Loucy (cell line): Measurements from ENCODE around the gene MAGOHB.

Source experiments
- H2AFZ ChIP-seq: fragments of 200-600 bp; sonication (generic); 2 replicates; pipeline ENCODE4 v1.6.0; 2016; ENCODE audit warnings: antibody characterized with exemption, mild to moderate bottlenecking, low read length, moderate library complexity
- H3F3A ChIP-seq: fragments of 200-600 bp; 2 replicates; pipeline ENCODE4 v1.6.0; 2016; ENCODE audit warnings: antibody characterized with exemption, low read depth, mild to moderate bottlenecking
- H3K27me3 ChIP-seq: fragments of 200-600 bp; sonication (generic); 2 replicates; pipeline ENCODE4 v1.6.1; 2014; ENCODE audit warnings: low read length, mild to moderate bottlenecking; ENCODE audit not compliant: insufficient read depth, poor library complexity, severe bottlenecking
- H3K36me3 ChIP-seq: fragments of 200-600 bp; sonication (generic); 2 replicates; pipeline ENCODE4 v1.6.1; 2016; ENCODE audit warnings: low read length; ENCODE audit not compliant: insufficient read depth
- H3K4me1 ChIP-seq: fragments of 200-600 bp; sonication (generic); 2 replicates; pipeline ENCODE4 v1.5.1; 2014; ENCODE audit warnings: low read length, mild to moderate bottlenecking; ENCODE audit not compliant: insufficient read depth, poor library complexity, severe bottlenecking
- H3K4me2 ChIP-seq: fragments of 200-600 bp; sonication (generic); 2 replicates; pipeline ENCODE4 v1.6.0; 2014; ENCODE audit warnings: antibody characterized with exemption, low read length, low read depth, mild to moderate bottlenecking; ENCODE audit not compliant: poor library complexity, severe bottlenecking
- H3K4me3 ChIP-seq: fragments of 200-600 bp; sonication (generic); 2 replicates; pipeline ENCODE4 v1.5.1; 2014; ENCODE audit warnings: low read length, mild to moderate bottlenecking, mixed read lengths; ENCODE audit not compliant: poor library complexity, severe bottlenecking
- H3K79me2 ChIP-seq: fragments of 200-600 bp; sonication (generic); 2 replicates; pipeline ENCODE4 v1.6.1; 2014; ENCODE audit warnings: low read length; ENCODE audit not compliant: insufficient read depth
- H3K9ac ChIP-seq: fragments of 200-600 bp; sonication (generic); 2 replicates; pipeline ENCODE4 v1.6.0; 2014; ENCODE audit warnings: mild to moderate bottlenecking, low read depth, low read length, moderate library complexity; ENCODE audit not compliant: poor library complexity, severe bottlenecking
- H3K9me2 ChIP-seq: fragments of 200-600 bp; sonication (generic); replicated peaks from 2 replicates; pipeline ENCODE4 v1.6.1; 2016; ENCODE audit warnings: low read depth, low read length, mixed read lengths
- H3K9me3 ChIP-seq: fragments of 200-600 bp; sonication (generic); 2 replicates; pipeline ENCODE4 v1.6.1; 2014; ENCODE audit warnings: mild to moderate bottlenecking, antibody characterized with exemption, low read length, low read depth; ENCODE audit not compliant: insufficient read depth
- H4K20me1 ChIP-seq: fragments of 200-600 bp; sonication (generic); 2 replicates; pipeline ENCODE4 v1.6.0; 2014; ENCODE audit warnings: antibody characterized with exemption, low read length, mild to moderate bottlenecking; ENCODE audit not compliant: insufficient read depth, poor library complexity, severe bottlenecking
- CTCF ChIP-seq: fragments of 200-600 bp; sonication (generic); conservative IDR thresholded peaks from 2 replicates; pipeline ENCODE4 v1.5.1; 2014; ENCODE audit warnings: mild to moderate bottlenecking, antibody characterized with exemption, low read length
- EZH2phosphoT487 ChIP-seq: fragments of 200-600 bp; IDR thresholded peaks from 2 replicates; pipeline ENCODE4 v1.6.1; 2018; ENCODE audit warnings: antibody characterized with exemption, mild to moderate bottlenecking, moderate library complexity, borderline replicate concordance

Gene MAGOHB

GRCh38 chr12:10617863-10618262 is 4.5 kb upstream of the MAGOHB start:
- Histone ChIP-seq H3K4me3 (no peak overlapping the region), H3K79me2 (peaks cover 5% of the 10 kb centered on the region), H3K4me1 (peaks cover 6% of the 10 kb centered on the region), H3K9me3 (no peaks in the 10 kb centered on the region), H2AFZ (no peak overlapping the region), H3K36me3 (peaks cover 16% of the 10 kb centered on the region; the same call in 1 of the 2 replicates), H3K9me2 (no peaks in the 10 kb centered on the region), H3K27me3 (no peaks in the 10 kb centered on the region), H3K4me2 (no peak overlapping the region), H3K9ac (no peak overlapping the region), H3F3A (no peaks in the 10 kb centered on the region), H4K20me1 (no peaks in the 10 kb centered on the region)
- TF ChIP-seq CTCF (no peak), EZH2phosphoT487 (no peak)

GRCh38 chr12:10615532-10615931 is 2.1 kb upstream of the MAGOHB start:
- Histone ChIP-seq H3K9ac (no peak overlapping the region), H3K9me3 (no peaks in the 10 kb centered on the region), H3F3A (no peaks in the 10 kb centered on the region), H3K4me3 (no peak overlapping the region), H4K20me1 (no peaks in the 10 kb centered on the region), H2AFZ (no peak overlapping the region), H3K27me3 (no peaks in the 10 kb centered on the region), H3K79me2 (peaks cover 28% of the 10 kb centered on the region), H3K4me2 (no peak overlapping the region), H3K4me1 (peaks cover 6% of the 10 kb centered on the region), H3K36me3 (peaks cover 6% of the 10 kb centered on the region; the same call in 1 of the 2 replicates), H3K9me2 (no peaks in the 10 kb centered on the region)
- TF ChIP-seq EZH2phosphoT487 (no peak), CTCF (no peak)

GRCh38 chr12:10614056-10614370 is 604 bp upstream of the MAGOHB start:
- H4K20me1 ChIP-seq: no peaks in the 10 kb centered on the region
- H3K36me3 ChIP-seq: 0 out of 2 replicates have a peak, but pooled peaks cover 2% of the 10 kb centered on the region
- no peaks in the 10 kb centered on the region for H3K9me2 ChIP-seq
- no peaks in the 10 kb centered on the region for H3F3A ChIP-seq
- no peaks in the 10 kb centered on the region for H3K9me3 ChIP-seq
- H3K9ac ChIP-seq: peak overlapping the region; percentile 96
- peak overlapping the region; percentile 88 for H2AFZ ChIP-seq
- peak overlapping the region; percentile 96 for H3K4me2 ChIP-seq
- H3K4me3 ChIP-seq: peak overlapping the region; percentile 96
- H3K27me3 ChIP-seq: no peaks in the 10 kb centered on the region
- peaks cover 10% of the 10 kb centered on the region for H3K4me1 ChIP-seq
- TF ChIP-seq EZH2phosphoT487: no peak
- no peak for TF ChIP-seq CTCF
- peaks cover 34% of the 10 kb centered on the region for H3K79me2 ChIP-seq
